Osteocyte (in vitro differentiated cells): ENCODE results near the gene CBX7. TPM values are rescaled to one million over a fixed set of nuclear protein-coding genes. Genes with fewer than 3 reads are reported as not detected.
"Not testable (repeated sequence)": the region's sequence is repeated elsewhere in the genome, so short reads cannot be mapped to it uniquely, and the experiment has no call there.

Source experiments
- DNase-seq: peaks from one replicate; pipeline ENCODE4 v3.0.0; 2021; ENCODE audit warnings: mixed read lengths; ENCODE audit not compliant: unreplicated experiment; ENCODE audit errors: extremely low spot score
- H3K27ac Mint-ChIP-seq: one replicate; pipeline ENCODE4 v1.8.0; 2021; ENCODE audit warnings: mild to moderate bottlenecking, mixed read lengths; ENCODE audit not compliant: unreplicated experiment
- H3K27me3 Mint-ChIP-seq: one replicate; pipeline ENCODE4 v1.8.0; 2021; ENCODE audit warnings: mixed read lengths; ENCODE audit not compliant: unreplicated experiment
- H3K36me3 Mint-ChIP-seq: one replicate; pipeline ENCODE4 v1.8.0; 2021; ENCODE audit warnings: mixed read lengths; ENCODE audit not compliant: unreplicated experiment
- H3K4me1 Mint-ChIP-seq: one replicate; pipeline ENCODE4 v1.8.0; 2021; ENCODE audit warnings: mixed read lengths; ENCODE audit not compliant: unreplicated experiment
- H3K4me3 Mint-ChIP-seq: one replicate; pipeline ENCODE4 v1.8.0; 2021; ENCODE audit warnings: mild to moderate bottlenecking, moderate library complexity, mixed read lengths; ENCODE audit not compliant: unreplicated experiment
- H3K9me3 Mint-ChIP-seq: one replicate; pipeline ENCODE4 v1.8.0; 2021; ENCODE audit warnings: mixed read lengths; ENCODE audit not compliant: unreplicated experiment
- total RNA-seq: library from RNA; stranded (reverse); gene quantifications from 2 replicates; pipeline ENCODE4 v1.2.1, GENCODE V29; 2021
- TF ChIP-seq, protein P1 (sequence below): fragments of 200-600 bp; sonication (generic); IDR thresholded peaks from 2 replicates; pipeline ENCODE4 v1.5.0; 2021; ENCODE audit warnings: antibody characterized with exemption, mild to moderate bottlenecking, moderate library complexity

CBX7 gene
- total RNA-seq, 1 donor from 2014 or later: 9.6 TPM

DNA sequence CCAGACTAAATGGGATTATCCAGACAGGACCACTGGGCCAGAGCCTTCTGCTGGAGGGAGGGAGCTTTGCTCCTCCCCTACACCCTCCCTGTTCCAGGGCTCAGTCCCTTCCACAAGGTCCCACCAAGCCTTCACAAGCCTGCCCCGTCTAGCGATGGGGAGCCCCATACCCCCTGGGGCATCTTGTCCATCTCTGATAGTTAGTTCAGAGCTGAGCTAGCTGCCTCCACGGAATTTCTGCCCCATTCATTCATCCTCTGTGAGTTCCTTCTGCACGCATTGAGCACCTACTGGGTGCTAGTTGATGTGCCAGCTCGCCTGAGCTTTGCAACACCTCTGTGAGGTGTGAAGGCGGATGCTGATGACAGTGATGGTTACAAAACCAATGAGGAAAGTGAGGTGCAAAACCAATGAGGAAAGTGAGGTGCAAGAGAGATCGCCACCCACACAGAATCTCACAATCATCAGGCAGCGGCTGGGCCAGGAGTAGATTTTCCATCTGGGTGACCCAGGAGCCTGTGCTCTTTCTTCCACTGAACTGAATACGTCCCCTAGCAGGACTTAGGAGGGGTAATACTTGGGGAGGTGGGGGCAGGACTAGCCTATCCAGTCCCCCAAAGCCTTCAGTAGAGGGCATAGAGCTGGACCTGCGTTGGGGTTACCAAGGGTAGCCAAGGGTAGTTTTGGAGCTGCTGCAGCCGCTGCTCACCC lies 21.5 kb upstream of the CBX7 start:
- Mint-ChIP-seq H3K4me1 (peaks cover 62% of the 10 kb centered on the region), H3K27ac (peak overlapping the region; percentile 100), H3K36me3 (no peaks in the 10 kb centered on the region), H3K9me3 (no peaks in the 10 kb centered on the region), H3K4me3 (no peak overlapping the region), H3K27me3 (no peaks in the 10 kb centered on the region)
- TF ChIP-seq, protein P1, sequence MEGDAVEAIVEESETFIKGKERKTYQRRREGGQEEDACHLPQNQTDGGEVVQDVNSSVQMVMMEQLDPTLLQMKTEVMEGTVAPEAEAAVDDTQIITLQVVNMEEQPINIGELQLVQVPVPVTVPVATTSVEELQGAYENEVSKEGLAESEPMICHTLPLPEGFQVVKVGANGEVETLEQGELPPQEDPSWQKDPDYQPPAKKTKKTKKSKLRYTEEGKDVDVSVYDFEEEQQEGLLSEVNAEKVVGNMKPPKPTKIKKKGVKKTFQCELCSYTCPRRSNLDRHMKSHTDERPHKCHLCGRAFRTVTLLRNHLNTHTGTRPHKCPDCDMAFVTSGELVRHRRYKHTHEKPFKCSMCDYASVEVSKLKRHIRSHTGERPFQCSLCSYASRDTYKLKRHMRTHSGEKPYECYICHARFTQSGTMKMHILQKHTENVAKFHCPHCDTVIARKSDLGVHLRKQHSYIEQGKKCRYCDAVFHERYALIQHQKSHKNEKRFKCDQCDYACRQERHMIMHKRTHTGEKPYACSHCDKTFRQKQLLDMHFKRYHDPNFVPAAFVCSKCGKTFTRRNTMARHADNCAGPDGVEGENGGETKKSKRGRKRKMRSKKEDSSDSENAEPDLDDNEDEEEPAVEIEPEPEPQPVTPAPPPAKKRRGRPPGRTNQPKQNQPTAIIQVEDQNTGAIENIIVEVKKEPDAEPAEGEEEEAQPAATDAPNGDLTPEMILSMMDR: no peak
- peak; percentile 81 for DNase-seq

DNA sequence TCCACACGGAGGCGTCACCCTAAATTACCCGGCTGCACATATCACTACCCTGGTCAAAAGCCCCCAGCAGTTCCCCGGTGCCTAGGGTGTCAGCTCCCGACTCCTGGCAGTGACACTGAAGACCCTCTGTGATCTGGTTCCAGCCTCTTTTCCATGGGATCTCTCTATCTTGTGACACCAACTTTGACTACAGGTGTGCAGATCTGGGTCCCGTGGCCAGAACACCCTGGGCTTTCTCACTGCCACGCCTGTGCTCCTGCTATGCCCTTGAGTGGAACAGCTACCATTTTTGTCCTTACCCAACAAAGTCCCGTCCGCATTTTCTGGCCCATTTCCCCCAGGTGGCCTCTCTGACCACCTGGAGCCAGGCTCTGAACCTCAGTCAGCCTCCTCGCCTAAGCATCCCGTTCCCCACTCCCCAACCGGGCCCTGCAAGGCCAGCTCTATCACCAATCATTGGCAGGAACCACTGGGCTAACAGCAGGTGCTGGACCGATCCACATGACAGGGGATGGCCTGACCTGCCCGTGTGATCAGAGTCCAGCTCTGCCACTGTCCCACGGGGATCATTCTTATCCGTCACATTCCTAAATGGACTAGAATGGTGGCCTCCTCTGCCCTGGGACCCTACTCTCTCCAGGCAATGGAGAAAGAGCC lies 20.7 kb upstream of the CBX7 start:
- Mint-ChIP-seq H3K4me1 (peaks cover 62% of the 10 kb centered on the region), H3K36me3 (no peaks in the 10 kb centered on the region)
- TF ChIP-seq, protein P1: no peak

DNA sequence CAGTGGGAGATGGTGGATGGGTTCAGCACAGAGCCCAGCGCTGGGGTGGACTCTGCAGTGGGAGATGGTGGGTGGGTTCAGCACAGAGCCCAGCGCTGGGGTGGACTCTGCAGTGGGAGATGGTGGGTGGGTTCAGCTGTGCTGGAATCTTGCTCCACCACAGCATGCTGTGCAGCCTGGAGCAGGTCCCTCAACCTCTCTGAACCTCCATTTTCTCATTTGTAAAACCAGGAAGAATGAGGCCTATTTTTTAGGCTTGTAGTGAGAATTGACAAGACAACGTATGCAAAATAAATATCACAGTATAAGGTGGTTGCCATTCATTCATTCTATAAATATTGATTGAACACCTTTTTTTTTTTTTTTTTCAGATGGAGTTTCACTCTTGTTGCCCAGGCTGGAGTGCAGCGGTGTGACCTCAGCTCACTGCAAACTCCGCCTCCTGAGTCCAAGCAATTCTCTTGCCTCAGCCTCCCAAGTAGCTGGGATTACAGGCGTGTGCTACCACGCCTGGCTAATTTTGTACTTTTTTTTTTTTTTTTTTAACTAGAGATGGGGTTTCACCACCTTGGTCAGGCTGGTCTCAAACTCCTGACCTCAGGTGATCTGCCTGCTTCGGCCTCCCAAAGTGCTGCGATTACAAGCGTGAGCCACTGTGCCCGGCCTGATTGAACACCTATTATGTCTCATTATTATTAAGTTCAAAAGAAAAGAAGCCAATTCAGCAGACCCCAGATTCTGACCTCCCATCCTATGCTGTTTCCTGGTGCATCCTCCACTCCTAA lies 20.0 kb upstream of the CBX7 start:
- H3K9me3 Mint-ChIP-seq, H3K4me3 Mint-ChIP-seq, DNase-seq, H3K36me3 Mint-ChIP-seq, H3K27me3 Mint-ChIP-seq: not testable (repeated sequence)
- peak overlapping the region; percentile 100 for H3K27ac Mint-ChIP-seq
- peaks cover 57% of the 10 kb centered on the region for H3K4me1 Mint-ChIP-seq

More for the DNA sequence above, 20.7 kb upstream of the CBX7 start:
- Mint-ChIP-seq H3K27me3 (no peaks in the 10 kb centered on the region), H3K9me3 (no peaks in the 10 kb centered on the region), H3K4me3 (no peak overlapping the region), H3K27ac (peak overlapping the region; percentile 100)
- DNase-seq: no peak

DNA sequence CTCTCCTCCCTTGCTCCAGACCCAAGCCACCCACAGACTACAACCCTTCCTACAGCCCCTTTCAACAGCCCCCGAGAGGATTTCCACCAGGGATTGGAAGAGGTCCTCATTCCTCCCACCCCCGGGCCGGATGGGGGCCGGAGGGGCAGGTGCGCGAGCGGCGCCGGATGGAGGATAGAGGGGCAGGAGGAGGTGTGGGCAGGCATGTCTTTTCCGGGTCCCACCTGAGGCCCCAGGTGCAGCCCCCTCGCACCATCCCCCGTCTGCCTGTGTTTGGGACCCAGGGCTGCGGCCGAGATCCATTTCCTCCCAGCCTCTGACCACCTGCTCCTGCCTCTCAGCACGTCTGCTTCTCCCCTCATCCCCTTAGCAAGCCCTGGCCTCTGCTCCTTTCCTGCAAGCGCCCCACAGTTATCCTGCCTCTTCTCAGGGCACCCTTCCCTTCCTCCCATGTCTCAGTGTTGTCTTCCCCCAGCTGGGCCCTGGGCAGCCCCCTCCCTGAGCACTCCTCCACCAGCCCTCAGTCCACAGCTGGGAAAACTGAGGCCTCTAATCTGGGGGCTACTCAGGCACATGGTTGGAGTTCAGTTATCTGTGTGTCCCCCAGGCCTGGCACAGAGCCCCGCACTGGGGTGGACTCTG lies 19.3 kb upstream of the CBX7 start:
- no peak for DNase-seq
- Mint-ChIP-seq H3K27ac (peak overlapping the region; percentile 14), H3K27me3 (no peaks in the 10 kb centered on the region), H3K4me1 (peaks cover 55% of the 10 kb centered on the region), H3K4me3 (no peak overlapping the region), H3K36me3 (no peaks in the 10 kb centered on the region), H3K9me3 (no peaks in the 10 kb centered on the region)
- TF ChIP-seq, protein P1: no peak

DNA sequence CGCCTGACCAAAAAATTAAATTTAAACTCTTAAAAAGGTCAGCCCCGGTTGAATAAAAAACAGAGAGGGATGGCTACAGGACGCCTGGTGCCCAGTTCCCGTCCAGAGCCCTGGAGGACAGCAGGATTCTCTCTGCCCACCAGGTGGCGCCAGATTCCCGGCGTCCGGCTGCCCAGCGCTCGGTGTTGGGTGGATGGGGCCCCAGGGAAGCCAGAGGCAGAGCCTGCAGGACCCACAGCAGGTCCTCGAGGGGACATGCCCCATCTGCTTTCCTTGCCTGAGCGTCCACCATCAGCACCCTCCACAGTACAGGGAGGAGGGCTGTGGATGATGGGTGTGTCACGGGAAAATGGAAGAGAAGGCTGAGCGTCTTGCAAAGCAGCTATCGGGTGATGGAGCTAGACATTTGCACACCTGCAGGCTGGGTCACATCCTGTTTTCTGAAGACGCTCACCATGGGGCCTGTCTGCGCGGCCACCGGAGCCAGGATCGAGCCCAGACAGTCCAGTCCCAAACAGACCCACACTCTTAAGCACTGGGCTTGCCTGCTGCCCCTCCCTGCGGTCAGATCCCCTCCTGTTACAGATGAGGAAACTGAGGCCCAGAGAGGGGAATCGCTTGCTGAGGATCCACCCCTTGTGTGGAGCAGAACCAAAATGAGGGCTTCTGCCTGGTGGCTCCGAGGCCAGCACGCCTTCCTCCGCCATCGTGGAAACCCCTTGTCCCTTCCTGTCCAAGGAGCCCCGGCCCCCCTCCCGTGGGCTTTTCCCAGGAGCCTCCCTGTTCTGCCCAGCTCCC lies 18.5 kb upstream of the CBX7 start:
- H3K36me3 Mint-ChIP-seq: no peaks in the 10 kb centered on the region
- peaks cover 49% of the 10 kb centered on the region for H3K4me1 Mint-ChIP-seq
- H3K9me3 Mint-ChIP-seq: no peaks in the 10 kb centered on the region
- peak overlapping the region; percentile 60 for H3K27ac Mint-ChIP-seq
- peak; percentile 95 for DNase-seq
- peak overlapping the region; percentile 52 for H3K4me3 Mint-ChIP-seq
- TF ChIP-seq, protein P1: peak; percentile 98
- no peaks in the 10 kb centered on the region for H3K27me3 Mint-ChIP-seq
